Choroid plexus epithelial cell (primary cell): Measurements from ENCODE around the gene ROBO3.
A peak's percentile ranks its signal among the peaks of the same experiment; 100 is the strongest.

Experiments used
- DNase-seq: peaks from one replicate; pipeline ENCODE4 v3.0.0-alpha.2; 2010; ENCODE audit warnings: low read depth
- H3K4me3 ChIP-seq: 2 replicates; pipeline ENCODE4 v1.5.1; 2011; ENCODE audit warnings: low read depth, mild to moderate bottlenecking, control low read depth, low read length, moderate library complexity
- TF ChIP-seq, protein P1 (sequence below): conservative IDR thresholded peaks from 2 replicates; pipeline ENCODE4 v1.5.1; 2011; ENCODE audit warnings: low read depth, mild to moderate bottlenecking, control low read depth, inconsistent platforms, low read length, moderate library complexity

The ROBO3 gene

DNA sequence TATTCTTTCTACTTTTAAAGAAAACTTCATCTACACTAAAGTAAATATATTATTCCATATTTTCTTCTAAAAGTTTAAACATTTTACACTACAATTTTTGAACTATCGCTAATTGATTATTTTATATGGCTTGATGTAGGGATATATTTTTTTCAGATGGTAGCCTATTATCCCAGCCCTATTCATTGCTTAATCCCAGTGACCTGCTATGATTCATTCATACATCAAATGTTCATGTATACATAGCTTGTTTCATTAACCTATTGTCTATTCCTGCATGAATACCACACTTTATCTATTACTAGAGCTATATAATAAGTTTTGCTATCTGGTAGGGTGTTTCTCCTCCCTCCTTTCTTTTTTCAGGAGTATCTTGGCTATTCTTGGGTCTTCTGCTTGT lies 37.4 kb downstream of the ROBO3 start:
- no peak overlapping the region for H3K4me3 ChIP-seq
- DNase-seq = no peak
- TF ChIP-seq, protein P1, sequence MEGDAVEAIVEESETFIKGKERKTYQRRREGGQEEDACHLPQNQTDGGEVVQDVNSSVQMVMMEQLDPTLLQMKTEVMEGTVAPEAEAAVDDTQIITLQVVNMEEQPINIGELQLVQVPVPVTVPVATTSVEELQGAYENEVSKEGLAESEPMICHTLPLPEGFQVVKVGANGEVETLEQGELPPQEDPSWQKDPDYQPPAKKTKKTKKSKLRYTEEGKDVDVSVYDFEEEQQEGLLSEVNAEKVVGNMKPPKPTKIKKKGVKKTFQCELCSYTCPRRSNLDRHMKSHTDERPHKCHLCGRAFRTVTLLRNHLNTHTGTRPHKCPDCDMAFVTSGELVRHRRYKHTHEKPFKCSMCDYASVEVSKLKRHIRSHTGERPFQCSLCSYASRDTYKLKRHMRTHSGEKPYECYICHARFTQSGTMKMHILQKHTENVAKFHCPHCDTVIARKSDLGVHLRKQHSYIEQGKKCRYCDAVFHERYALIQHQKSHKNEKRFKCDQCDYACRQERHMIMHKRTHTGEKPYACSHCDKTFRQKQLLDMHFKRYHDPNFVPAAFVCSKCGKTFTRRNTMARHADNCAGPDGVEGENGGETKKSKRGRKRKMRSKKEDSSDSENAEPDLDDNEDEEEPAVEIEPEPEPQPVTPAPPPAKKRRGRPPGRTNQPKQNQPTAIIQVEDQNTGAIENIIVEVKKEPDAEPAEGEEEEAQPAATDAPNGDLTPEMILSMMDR = no peak

DNA sequence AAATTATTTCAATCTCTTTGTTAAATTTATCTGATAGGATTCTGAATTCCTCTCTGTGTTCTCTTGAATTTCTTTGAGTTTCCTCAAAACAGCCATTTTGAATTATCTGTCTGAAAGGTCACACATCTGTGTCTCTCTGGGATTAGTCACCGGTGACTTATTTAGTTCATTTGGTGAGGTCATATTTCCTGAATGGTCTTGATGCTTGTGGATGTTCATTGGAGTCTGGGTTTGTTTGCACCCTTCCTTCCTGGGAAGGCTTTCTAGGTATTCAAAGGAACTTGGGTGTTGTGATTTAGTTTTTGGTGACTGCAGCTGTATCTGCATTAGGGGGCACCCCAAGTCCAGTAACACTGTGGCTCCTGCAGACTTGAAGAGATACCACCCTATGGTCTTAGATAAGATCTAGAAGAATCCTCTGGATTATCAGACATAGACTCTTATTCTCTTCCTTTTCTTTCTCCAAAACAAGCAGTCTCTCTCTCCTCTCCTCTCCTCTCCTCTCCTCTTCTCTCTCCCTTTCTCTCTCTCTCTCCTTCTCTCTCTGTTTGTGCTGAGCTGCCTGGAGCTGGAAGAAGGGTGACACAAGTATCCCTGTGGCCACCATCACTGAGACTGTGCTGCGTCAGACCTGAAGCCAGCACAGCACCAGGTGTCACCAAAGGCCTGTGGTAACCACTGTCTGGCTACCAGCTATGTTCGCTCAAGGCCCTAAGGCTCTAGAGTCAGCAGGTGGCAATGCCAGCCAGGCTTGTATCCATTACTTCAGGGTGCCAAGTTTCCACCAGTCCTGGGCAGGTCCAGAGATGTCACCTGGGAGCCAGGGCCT lies 50.5 kb downstream of the ROBO3 start:
- DNase-seq = peak; percentile 54

DNA sequence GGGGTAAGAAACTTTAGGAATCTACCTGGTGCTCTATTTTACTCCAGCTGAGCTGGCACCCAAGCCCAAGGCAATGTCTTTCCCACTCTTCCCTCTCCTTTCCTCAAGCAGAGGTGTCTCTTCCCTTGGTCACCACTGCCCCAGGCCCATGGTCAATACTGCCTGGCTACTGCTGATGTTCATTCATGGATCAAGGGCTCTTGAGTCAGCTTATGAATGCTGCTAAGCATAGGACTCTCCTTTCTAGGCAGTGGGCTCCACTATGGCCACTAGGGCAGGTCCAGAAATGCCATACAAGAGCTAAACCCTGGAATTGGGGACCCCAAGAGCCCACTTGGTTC lies 51.1 kb downstream of the ROBO3 start:
- H3K4me3 ChIP-seq = no peak overlapping the region
- TF ChIP-seq, protein P1 = no peak
- DNase-seq = no peak

More for the DNA sequence above, 50.5 kb downstream of the ROBO3 start:
- TF ChIP-seq, protein P1 = no peak
- H3K4me3 ChIP-seq = no peak overlapping the region

DNA sequence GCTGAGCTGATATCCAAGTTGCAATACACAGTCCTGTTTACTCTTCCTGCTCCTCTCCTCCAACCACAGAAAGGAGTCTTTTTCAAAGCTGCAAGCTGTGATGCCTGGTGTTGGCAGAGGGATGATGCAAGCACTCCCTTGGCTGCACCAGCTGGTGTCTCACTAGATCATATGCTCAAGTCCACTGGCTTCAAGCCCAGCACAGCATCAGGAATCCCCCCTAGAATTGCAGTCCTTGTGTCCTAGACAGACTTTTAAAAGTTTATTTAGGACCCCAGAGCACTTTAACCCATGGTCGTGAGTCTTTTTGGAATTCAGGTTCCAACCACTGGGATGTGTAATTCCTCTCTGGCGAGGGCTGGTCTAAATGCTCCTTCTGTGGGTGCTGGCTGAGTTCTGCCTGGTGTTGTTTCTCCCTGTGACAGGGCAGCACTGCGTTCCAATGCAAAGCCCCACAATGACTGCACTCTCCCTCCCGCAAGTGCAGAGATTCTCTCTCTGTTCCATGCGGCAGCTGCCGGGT lies 51.9 kb downstream of the ROBO3 start:
- no peak overlapping the region for H3K4me3 ChIP-seq
- TF ChIP-seq, protein P1 = no peak
- peak; percentile 88 for DNase-seq

DNA sequence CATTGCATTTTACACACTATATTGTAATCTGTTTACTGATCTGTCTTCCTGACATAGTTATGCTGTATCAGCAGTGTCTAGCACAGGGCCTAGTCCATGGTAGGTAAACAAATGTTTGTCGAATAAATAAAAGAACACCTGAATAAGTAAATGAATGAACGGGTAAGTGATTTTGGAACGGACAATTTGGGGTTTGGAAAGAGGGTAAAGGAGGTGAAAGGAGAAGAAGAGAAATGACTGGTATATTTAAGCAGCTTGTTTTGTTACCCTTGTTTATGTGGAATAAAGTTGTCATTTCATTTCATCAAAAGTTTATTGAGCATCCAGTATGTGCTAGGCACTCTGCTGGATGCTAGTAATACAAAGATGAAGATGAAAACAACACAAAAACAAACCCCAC lies 53.7 kb downstream of the ROBO3 start, which contains the start of gene HEPN1:
TSS of gene HEPN1 (plus strand) at position 301 of the 400 bp plus-strand sequence.
- TF ChIP-seq, protein P1 = no peak
- no peak within 1 kb of the TSS for H3K4me3 ChIP-seq
- no peak for DNase-seq

DNA sequence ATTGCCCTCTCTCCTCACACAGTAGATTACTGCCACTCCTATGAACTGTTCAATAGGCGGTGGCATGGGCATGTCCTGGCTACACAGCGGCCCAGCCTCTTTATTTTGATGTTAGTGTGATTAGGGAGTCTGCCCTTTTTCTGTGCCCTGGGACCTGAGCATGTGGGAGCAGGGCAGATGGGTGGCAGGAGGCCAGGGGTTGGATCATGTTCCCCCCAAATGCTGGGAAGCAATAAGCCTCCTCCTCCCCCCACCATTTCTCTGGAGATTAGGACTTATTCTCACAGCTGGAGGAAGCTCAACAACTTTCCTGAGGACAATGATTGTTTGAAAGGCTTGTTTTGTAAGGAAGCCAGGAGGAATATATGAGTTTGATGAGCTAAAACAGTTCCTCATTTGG lies 54.7 kb downstream of the ROBO3 start:
- H3K4me3 ChIP-seq = no peak overlapping the region
- TF ChIP-seq, protein P1 = no peak
- no peak for DNase-seq

DNA sequence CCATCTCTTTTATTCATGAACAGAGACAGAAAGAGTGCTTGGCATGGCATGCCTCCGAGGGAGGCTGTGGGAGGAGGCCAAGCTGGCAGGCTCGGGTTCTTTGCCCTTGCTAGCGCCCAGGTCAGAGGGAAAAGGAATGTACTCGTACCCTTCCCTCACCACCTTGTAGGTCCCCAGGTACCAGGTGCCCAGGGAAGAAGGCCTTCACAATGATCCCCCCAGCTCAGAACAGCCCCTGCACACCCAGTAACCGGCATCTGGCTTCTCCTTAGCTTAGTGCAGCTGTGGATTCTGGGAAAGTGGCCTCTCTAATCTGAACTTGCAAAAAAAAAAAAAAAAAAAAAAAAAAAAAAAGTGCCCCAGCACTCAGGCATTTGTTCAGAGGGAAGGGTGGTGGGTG lies 55.1 kb downstream of the ROBO3 start:
- H3K4me3 ChIP-seq = no peak overlapping the region
- DNase-seq = no peak
- TF ChIP-seq, protein P1 = no peak
